RKO (cell line): Measurements from ENCODE around the gene BDH1.
"Not testable (repeated sequence)": the region's sequence is repeated elsewhere in the genome, so short reads cannot be mapped to it uniquely, and the experiment has no call there.

Experiments used
- DNase-seq: peaks from one replicate; pipeline ENCODE4 v3.0.0-alpha.2; 2016; ENCODE audit warnings: low spot score

Gene BDH1

GRCh38 chr3:197486861-197487260, 68.9 kb downstream of the BDH1 start:
- no peak for DNase-seq

- no peak for DNase-seq
These were observed 70.6 kb downstream of the BDH1 start for GRCh38 chr3:197485143-197485542.

GRCh38 chr3:197484204-197484901, 71.4 kb downstream of the BDH1 start:
- DNase-seq = no peak

GRCh38 chr3:197482001-197482400, 73.8 kb downstream of the BDH1 start:
- DNase-seq = no peak

- DNase-seq = no peak
These were observed 75.4 kb downstream of the BDH1 start for GRCh38 chr3:197480320-197480719.

GRCh38 chr3:197478746-197479668, 76.8 kb downstream of the BDH1 start:
- no peak for DNase-seq

- not testable (repeated sequence) for DNase-seq
These were observed 78.0 kb downstream of the BDH1 start for GRCh38 chr3:197477816-197478215.

- no peak for DNase-seq
These were observed 79.7 kb downstream of the BDH1 start for GRCh38 chr3:197475997-197476525.

GRCh38 chr3:197475514-197475913, 80.3 kb downstream of the BDH1 start:
- no peak for DNase-seq

- no peak for DNase-seq
These were observed 83.6 kb downstream of the BDH1 start for GRCh38 chr3:197472151-197472550.

- no peak for DNase-seq
These were observed 84.4 kb downstream of the BDH1 start for GRCh38 chr3:197471221-197472010.

- no peak for DNase-seq
These were observed 86.8 kb downstream of the BDH1 start for GRCh38 chr3:197468866-197469382.

GRCh38 chr3:197468167-197468566, 87.6 kb downstream of the BDH1 start:
- DNase-seq = no peak

- DNase-seq = no peak
These were observed 89.0 kb downstream of the BDH1 start for GRCh38 chr3:197466586-197467399.

- no peak for DNase-seq
These were observed 89.7 kb downstream of the BDH1 start for GRCh38 chr3:197465996-197466549.

- no peak for DNase-seq
These were observed 90.4 kb downstream of the BDH1 start for GRCh38 chr3:197465197-197465995.

GRCh38 chr3:197464794-197465193, 91.0 kb downstream of the BDH1 start:
- no peak for DNase-seq

GRCh38 chr3:197463279-197463678, 92.5 kb downstream of the BDH1 start:
- no peak for DNase-seq

- no peak for DNase-seq
These were observed 93.0 kb downstream of the BDH1 start for GRCh38 chr3:197462808-197463207.

GRCh38 chr3:197460639-197461038, 95.1 kb downstream of the BDH1 start:
- no peak for DNase-seq
